Liver (tissue), 3 donors: ENCODE data around the gene XRCC1.

ENCODE experiments used
- FOXA1 ChIP-seq: IDR thresholded peaks from 2 replicates; pipeline ENCODE4 v1.6.1; 2016; ENCODE audit warnings: antibody characterized with exemption
- RAD21 ChIP-seq, 2 donors: IDR thresholded peaks; 2 replicates each; pipeline ENCODE4 v1.6.1; 2016; ENCODE audit warnings: antibody characterized with exemption in 2 of 2, mild to moderate bottlenecking in 2 of 2
- SP1 ChIP-seq: IDR thresholded peaks from 2 replicates; pipeline ENCODE4 v1.6.1; 2018; ENCODE audit warnings: antibody characterized with exemption, mild to moderate bottlenecking
- TF ChIP-seq, protein P1 (sequence below): fragments of 150-350 bp; IDR thresholded peaks from 2 replicates; pipeline ENCODE4 v1.5.1; 2017; ENCODE audit warnings: improper control_type of control experiment, low read depth, low read length; ENCODE audit not compliant: missing input control
- TF ChIP-seq, protein P2 (sequence below): IDR thresholded peaks from 2 replicates; pipeline ENCODE4 v1.6.1; 2016; ENCODE audit warnings: antibody characterized with exemption, mild to moderate bottlenecking
- TF ChIP-seq, protein P3 (sequence below): IDR thresholded peaks from 2 replicates; pipeline ENCODE4 v1.6.1; 2016; ENCODE audit warnings: antibody characterized with exemption
- donor health status: healthy.
- donor health status: healthy.

DNA sequence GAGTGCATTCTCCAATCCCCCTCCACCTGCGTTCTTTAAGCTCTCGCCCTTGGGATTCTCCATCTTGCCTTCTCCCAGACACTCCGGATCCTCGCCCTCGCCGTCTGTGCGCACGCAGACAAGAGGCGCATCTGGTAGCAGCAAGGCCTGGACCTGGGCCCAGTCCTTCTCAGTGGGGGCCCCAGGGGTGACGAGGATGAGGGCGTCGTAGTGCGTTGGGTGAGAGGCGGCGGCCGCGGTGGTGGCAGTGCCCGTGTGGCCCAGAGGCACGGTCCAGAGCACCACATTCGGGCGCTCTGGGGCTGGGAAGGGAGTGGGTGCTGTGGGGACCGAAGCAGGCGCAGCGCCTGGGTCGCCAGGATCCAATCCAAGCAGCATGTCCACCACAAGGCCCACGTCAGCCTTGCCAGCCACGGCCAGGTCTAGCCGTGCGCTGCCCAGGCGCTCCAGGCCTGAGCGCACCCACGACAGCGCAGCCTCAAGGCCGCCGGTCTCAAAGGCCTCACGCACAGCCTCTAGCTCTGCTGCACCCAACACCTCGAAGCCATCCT lies 17.5 kb upstream of the XRCC1 start:
- TF ChIP-seq RAD21 (IDR thresholded peaks at IDR 0.05) (no peak), SP1 (no peak), FOXA1 (no peak)
- TF ChIP-seq, protein P1, sequence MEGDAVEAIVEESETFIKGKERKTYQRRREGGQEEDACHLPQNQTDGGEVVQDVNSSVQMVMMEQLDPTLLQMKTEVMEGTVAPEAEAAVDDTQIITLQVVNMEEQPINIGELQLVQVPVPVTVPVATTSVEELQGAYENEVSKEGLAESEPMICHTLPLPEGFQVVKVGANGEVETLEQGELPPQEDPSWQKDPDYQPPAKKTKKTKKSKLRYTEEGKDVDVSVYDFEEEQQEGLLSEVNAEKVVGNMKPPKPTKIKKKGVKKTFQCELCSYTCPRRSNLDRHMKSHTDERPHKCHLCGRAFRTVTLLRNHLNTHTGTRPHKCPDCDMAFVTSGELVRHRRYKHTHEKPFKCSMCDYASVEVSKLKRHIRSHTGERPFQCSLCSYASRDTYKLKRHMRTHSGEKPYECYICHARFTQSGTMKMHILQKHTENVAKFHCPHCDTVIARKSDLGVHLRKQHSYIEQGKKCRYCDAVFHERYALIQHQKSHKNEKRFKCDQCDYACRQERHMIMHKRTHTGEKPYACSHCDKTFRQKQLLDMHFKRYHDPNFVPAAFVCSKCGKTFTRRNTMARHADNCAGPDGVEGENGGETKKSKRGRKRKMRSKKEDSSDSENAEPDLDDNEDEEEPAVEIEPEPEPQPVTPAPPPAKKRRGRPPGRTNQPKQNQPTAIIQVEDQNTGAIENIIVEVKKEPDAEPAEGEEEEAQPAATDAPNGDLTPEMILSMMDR = no peak
- TF ChIP-seq, protein P2, sequence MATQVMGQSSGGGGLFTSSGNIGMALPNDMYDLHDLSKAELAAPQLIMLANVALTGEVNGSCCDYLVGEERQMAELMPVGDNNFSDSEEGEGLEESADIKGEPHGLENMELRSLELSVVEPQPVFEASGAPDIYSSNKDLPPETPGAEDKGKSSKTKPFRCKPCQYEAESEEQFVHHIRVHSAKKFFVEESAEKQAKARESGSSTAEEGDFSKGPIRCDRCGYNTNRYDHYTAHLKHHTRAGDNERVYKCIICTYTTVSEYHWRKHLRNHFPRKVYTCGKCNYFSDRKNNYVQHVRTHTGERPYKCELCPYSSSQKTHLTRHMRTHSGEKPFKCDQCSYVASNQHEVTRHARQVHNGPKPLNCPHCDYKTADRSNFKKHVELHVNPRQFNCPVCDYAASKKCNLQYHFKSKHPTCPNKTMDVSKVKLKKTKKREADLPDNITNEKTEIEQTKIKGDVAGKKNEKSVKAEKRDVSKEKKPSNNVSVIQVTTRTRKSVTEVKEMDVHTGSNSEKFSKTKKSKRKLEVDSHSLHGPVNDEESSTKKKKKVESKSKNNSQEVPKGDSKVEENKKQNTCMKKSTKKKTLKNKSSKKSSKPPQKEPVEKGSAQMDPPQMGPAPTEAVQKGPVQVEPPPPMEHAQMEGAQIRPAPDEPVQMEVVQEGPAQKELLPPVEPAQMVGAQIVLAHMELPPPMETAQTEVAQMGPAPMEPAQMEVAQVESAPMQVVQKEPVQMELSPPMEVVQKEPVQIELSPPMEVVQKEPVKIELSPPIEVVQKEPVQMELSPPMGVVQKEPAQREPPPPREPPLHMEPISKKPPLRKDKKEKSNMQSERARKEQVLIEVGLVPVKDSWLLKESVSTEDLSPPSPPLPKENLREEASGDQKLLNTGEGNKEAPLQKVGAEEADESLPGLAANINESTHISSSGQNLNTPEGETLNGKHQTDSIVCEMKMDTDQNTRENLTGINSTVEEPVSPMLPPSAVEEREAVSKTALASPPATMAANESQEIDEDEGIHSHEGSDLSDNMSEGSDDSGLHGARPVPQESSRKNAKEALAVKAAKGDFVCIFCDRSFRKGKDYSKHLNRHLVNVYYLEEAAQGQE = no peak
- TF ChIP-seq, protein P3, sequence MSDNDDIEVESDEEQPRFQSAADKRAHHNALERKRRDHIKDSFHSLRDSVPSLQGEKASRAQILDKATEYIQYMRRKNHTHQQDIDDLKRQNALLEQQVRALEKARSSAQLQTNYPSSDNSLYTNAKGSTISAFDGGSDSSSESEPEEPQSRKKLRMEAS = no peak
